Measurements from ENCODE around the gene OGFRL1. TPM values are rescaled to one million over a fixed set of nuclear protein-coding genes. Genes with fewer than 3 reads are reported as not detected.

Gene OGFRL1
- total RNA-seq, 1 donor from 2014 or later: 34.0 TPM

GRCh38 chr6:71294121-71294523 is 5.5 kb downstream of the OGFRL1 start:
- no peak for TF ChIP-seq CTCF (conservative IDR thresholded peaks at IDR 0.05; ENCODE audit: low read depth, low read length)
- DNase-seq (ENCODE audit: low read depth): no peak

GRCh38 chr6:71298459-71298858 is 9.8 kb downstream of the OGFRL1 start:
- DNase-seq (ENCODE audit: low read depth): no peak
- TF ChIP-seq CTCF (conservative IDR thresholded peaks at IDR 0.05; ENCODE audit: low read depth, low read length): no peak
- no peak overlapping the region for H3K4me3 ChIP-seq (ENCODE audit: low read depth, low read length)

More at GRCh38 chr6:71294121-71294523, 5.5 kb downstream of the OGFRL1 start:
- no peak overlapping the region for H3K4me3 ChIP-seq (ENCODE audit: low read depth, low read length)

GRCh38 chr6:71299541-71300470 is 11.2 kb downstream of the OGFRL1 start:
- no peak overlapping the region for H3K4me3 ChIP-seq (ENCODE audit: low read depth, low read length)
- DNase-seq (ENCODE audit: low read depth): no peak
- no peak for TF ChIP-seq CTCF (conservative IDR thresholded peaks at IDR 0.05; ENCODE audit: low read depth, low read length)

- H3K4me3 ChIP-seq (ENCODE audit: low read depth, low read length): no peak overlapping the region
- no peak for DNase-seq (ENCODE audit: low read depth)
- no peak for TF ChIP-seq CTCF (conservative IDR thresholded peaks at IDR 0.05; ENCODE audit: low read depth, low read length)
These were observed 12.1 kb downstream of the OGFRL1 start for GRCh38 chr6:71300561-71301168.

- no peak for DNase-seq (ENCODE audit: low read depth)
- TF ChIP-seq CTCF (conservative IDR thresholded peaks at IDR 0.05; ENCODE audit: low read depth, low read length): no peak
- no peak overlapping the region for H3K4me3 ChIP-seq (ENCODE audit: low read depth, low read length)
These were observed 12.9 kb downstream of the OGFRL1 start for GRCh38 chr6:71301546-71301945.

- DNase-seq (ENCODE audit: low read depth): no peak
- TF ChIP-seq CTCF (conservative IDR thresholded peaks at IDR 0.05; ENCODE audit: low read depth, low read length): no peak
- no peak overlapping the region for H3K4me3 ChIP-seq (ENCODE audit: low read depth, low read length)
These were observed 21.0 kb downstream of the OGFRL1 start for GRCh38 chr6:71309656-71310055.

Data from epithelial cell of proximal tubule (primary cell).